Measurements from ENCODE around the gene PLCD3.
A peak's percentile ranks its signal among the peaks of the same experiment; 100 is the strongest.

PLCD3 gene

GRCh38 chr17:45103269-45103795 is 29.0 kb downstream of the PLCD3 start:
- DNase-seq (ENCODE audit: low spot score), result no peak

- no peak for DNase-seq (ENCODE audit: low spot score)
Measured at GRCh38 chr17:45102856-45103255, 29.5 kb downstream of the PLCD3 start.

GRCh38 chr17:45101883-45102811 is 30.2 kb downstream of the PLCD3 start:
- DNase-seq (ENCODE audit: low spot score), result no peak

- DNase-seq (ENCODE audit: low spot score), result no peak
Measured at GRCh38 chr17:45101546-45101882, 30.8 kb downstream of the PLCD3 start.

GRCh38 chr17:45098869-45099616 is 33.3 kb downstream of the PLCD3 start:
- peak; percentile 70 for DNase-seq (ENCODE audit: low spot score)

GRCh38 chr17:45098081-45098868 is 34.0 kb downstream of the PLCD3 start:
- DNase-seq (ENCODE audit: low spot score), result no peak

GRCh38 chr17:45096926-45097325 is 35.4 kb downstream of the PLCD3 start:
- no peak for DNase-seq (ENCODE audit: low spot score)

- no peak for DNase-seq (ENCODE audit: low spot score)
Measured at GRCh38 chr17:45096141-45096540, 36.2 kb downstream of the PLCD3 start.

- no peak for DNase-seq (ENCODE audit: low spot score)
Measured at GRCh38 chr17:45093444-45094110, 38.7 kb downstream of the PLCD3 start.

- DNase-seq (ENCODE audit: low spot score), result peak; percentile 98
Measured at GRCh38 chr17:45092911-45093430, 39.3 kb downstream of the PLCD3 start.

- DNase-seq (ENCODE audit: low spot score), result no peak
Measured at GRCh38 chr17:45091778-45092425, 40.4 kb downstream of the PLCD3 start.

GRCh38 chr17:45090711-45091110 is 41.6 kb downstream of the PLCD3 start:
- no peak for DNase-seq (ENCODE audit: low spot score)

GRCh38 chr17:45088741-45089140 is 43.6 kb downstream of the PLCD3 start:
- DNase-seq (ENCODE audit: low spot score), result no peak

GRCh38 chr17:45087978-45088377 is 44.3 kb downstream of the PLCD3 start:
- DNase-seq (ENCODE audit: low spot score), result no peak

- no peak for DNase-seq (ENCODE audit: low spot score)
Measured at GRCh38 chr17:45087504-45087975, 44.8 kb downstream of the PLCD3 start.

- peak; percentile 34 for DNase-seq (ENCODE audit: low spot score)
Measured at GRCh38 chr17:45086865-45087503, 45.3 kb downstream of the PLCD3 start.

- peak; percentile 34 for DNase-seq (ENCODE audit: low spot score)
Measured at GRCh38 chr17:45086391-45086790, 45.9 kb downstream of the PLCD3 start.

- DNase-seq (ENCODE audit: low spot score), result no peak
Measured at GRCh38 chr17:45081047-45081703, 51.1 kb downstream of the PLCD3 start.

- no peak for DNase-seq (ENCODE audit: low spot score)
Measured at GRCh38 chr17:45077643-45078042, 54.7 kb downstream of the PLCD3 start.
